Measurements from ENCODE around the gene FANCC. TPM values are rescaled to one million over a fixed set of nuclear protein-coding genes. Genes with fewer than 3 reads are reported as not detected.

Gene FANCC
- total RNA-seq, 2 experiments from 2014 or later: 5.7 to 6.3 TPM

GRCh38 chr9:95229230-95229915 is 88.1 kb downstream of the FANCC start:
- Mint-ChIP-seq H3K27me3 (no peaks in the 10 kb centered on the region), H3K36me3 (ENCODE audit: low read depth) (peaks cover 26% of the 10 kb centered on the region), H3K4me3 (no peak overlapping the region), H3K4me1 (ENCODE audit: low read depth) (no peaks in the 10 kb centered on the region), H3K9me3 (no peaks in the 10 kb centered on the region), H3K27ac (no peak overlapping the region)
- H3K36me3 ChIP-seq (ENCODE audit: insufficient read depth, low read length): no peaks in the 10 kb centered on the region
- H3K27ac ChIP-seq (ENCODE audit: low read depth in 1 of 2, low read length in 2 of 2): no peak overlapping the region
- H3K4me3 ChIP-seq (ENCODE audit: low read length): no peak overlapping the region
- ChIA-PET POLR2A (no interaction called here), CTCF (no interaction called here)
- TF ChIP-seq, protein P1, sequence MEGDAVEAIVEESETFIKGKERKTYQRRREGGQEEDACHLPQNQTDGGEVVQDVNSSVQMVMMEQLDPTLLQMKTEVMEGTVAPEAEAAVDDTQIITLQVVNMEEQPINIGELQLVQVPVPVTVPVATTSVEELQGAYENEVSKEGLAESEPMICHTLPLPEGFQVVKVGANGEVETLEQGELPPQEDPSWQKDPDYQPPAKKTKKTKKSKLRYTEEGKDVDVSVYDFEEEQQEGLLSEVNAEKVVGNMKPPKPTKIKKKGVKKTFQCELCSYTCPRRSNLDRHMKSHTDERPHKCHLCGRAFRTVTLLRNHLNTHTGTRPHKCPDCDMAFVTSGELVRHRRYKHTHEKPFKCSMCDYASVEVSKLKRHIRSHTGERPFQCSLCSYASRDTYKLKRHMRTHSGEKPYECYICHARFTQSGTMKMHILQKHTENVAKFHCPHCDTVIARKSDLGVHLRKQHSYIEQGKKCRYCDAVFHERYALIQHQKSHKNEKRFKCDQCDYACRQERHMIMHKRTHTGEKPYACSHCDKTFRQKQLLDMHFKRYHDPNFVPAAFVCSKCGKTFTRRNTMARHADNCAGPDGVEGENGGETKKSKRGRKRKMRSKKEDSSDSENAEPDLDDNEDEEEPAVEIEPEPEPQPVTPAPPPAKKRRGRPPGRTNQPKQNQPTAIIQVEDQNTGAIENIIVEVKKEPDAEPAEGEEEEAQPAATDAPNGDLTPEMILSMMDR (IDR thresholded peaks at IDR 0.05): no peak
- DNase-seq (no peak), ATAC-seq (ENCODE audit: poor library complexity) (no peak)
- no peaks in the 10 kb centered on the region for H3K4me1 ChIP-seq (ENCODE audit: insufficient read depth, low read length)
- intact Hi-C loops (cut with DNase I, micrococcal nuclease): no loop called here
- no peaks in the 10 kb centered on the region for H3K27me3 ChIP-seq (ENCODE audit: control insufficient read depth in 1 of 2, insufficient read depth in 2 of 2, low read length in 2 of 2)
- no peaks in the 10 kb centered on the region for H3K9me3 ChIP-seq (ENCODE audit: control insufficient read depth in 1 of 2, insufficient read depth in 1 of 2, low read length in 2 of 2)

- DNase-seq (no peak), ATAC-seq (ENCODE audit: poor library complexity) (no peak)
- ChIA-PET POLR2A (no interaction called here), CTCF (no interaction called here)
- H3K36me3 Mint-ChIP-seq (ENCODE audit: low read depth): peaks cover 12% of the 10 kb centered on the region
- no peaks in the 10 kb centered on the region for H3K27me3 Mint-ChIP-seq
- intact Hi-C loops (cut with DNase I, micrococcal nuclease): no loop called here
- Histone ChIP-seq H3K27me3 (ENCODE audit: control insufficient read depth in 1 of 2, insufficient read depth in 2 of 2, low read length in 2 of 2) (no peaks in the 10 kb centered on the region), H3K9me3 (ENCODE audit: control insufficient read depth in 1 of 2, insufficient read depth in 1 of 2, low read length in 2 of 2) (no peaks in the 10 kb centered on the region), H3K4me3 (ENCODE audit: low read length) (no peak overlapping the region), H3K36me3 (ENCODE audit: insufficient read depth, low read length) (no peaks in the 10 kb centered on the region), H3K27ac (ENCODE audit: low read depth in 1 of 2, low read length in 2 of 2) (no peak overlapping the region), H3K4me1 (ENCODE audit: insufficient read depth, low read length) (no peaks in the 10 kb centered on the region)
- no peaks in the 10 kb centered on the region for H3K9me3 Mint-ChIP-seq
- H3K4me3 Mint-ChIP-seq: no peak overlapping the region
- H3K27ac Mint-ChIP-seq: no peak overlapping the region
- TF ChIP-seq, protein P1 (IDR thresholded peaks at IDR 0.05): no peak
- H3K4me1 Mint-ChIP-seq (ENCODE audit: low read depth): no peaks in the 10 kb centered on the region
Observed at GRCh38 chr9:95226921-95227320, 90.6 kb downstream of the FANCC start.

- H3K27ac ChIP-seq (ENCODE audit: low read depth in 1 of 2, low read length in 2 of 2): no peak overlapping the region
- ChIA-PET POLR2A (no interaction called here), CTCF (no interaction called here)
- TF ChIP-seq, protein P1 (IDR thresholded peaks at IDR 0.05): no peak
- H3K4me3 ChIP-seq (ENCODE audit: low read length): no peak overlapping the region
- no peak for DNase-seq
- no peaks in the 10 kb centered on the region for H3K27me3 ChIP-seq (ENCODE audit: control insufficient read depth in 1 of 2, insufficient read depth in 2 of 2, low read length in 2 of 2)
- H3K4me1 ChIP-seq (ENCODE audit: insufficient read depth, low read length): no peaks in the 10 kb centered on the region
- ATAC-seq (ENCODE audit: poor library complexity): no peak
- no peaks in the 10 kb centered on the region for H3K36me3 ChIP-seq (ENCODE audit: insufficient read depth, low read length)
- Mint-ChIP-seq H3K27me3 (no peaks in the 10 kb centered on the region), H3K4me1 (ENCODE audit: low read depth) (no peaks in the 10 kb centered on the region), H3K27ac (no peak overlapping the region), H3K9me3 (no peaks in the 10 kb centered on the region), H3K36me3 (ENCODE audit: low read depth) (peaks cover 6% of the 10 kb centered on the region), H3K4me3 (no peak overlapping the region)
- no peaks in the 10 kb centered on the region for H3K9me3 ChIP-seq (ENCODE audit: control insufficient read depth in 1 of 2, insufficient read depth in 1 of 2, low read length in 2 of 2)
- intact Hi-C loops (cut with DNase I, micrococcal nuclease): no loop called here
Observed at GRCh38 chr9:95225726-95226106, 91.8 kb downstream of the FANCC start.
